Fibroblast of lung (primary cell): ENCODE data around the gene LDLRAD3. TPM values are rescaled to one million over a fixed set of nuclear protein-coding genes. Genes with fewer than 3 reads are reported as not detected.

Experiments used
- DNase-seq, 2 donors: peaks; one replicate each; pipeline versions ENCODE4 v3.0.0 to v3.0.0-alpha.2; 2010; ENCODE audit warnings: low read depth in 2 of 2
- H2AFZ ChIP-seq: 2 replicates; pipeline ENCODE4 v1.5.1; 2012; ENCODE audit warnings: low read length, control low read depth, inconsistent platforms
- H3K27ac ChIP-seq: 2 replicates; pipeline ENCODE4 v1.5.1; 2011; ENCODE audit warnings: low read length, control low read depth; ENCODE audit not compliant: insufficient read depth
- H3K27me3 ChIP-seq: 2 replicates; pipeline ENCODE4 v1.5.1; 2011; ENCODE audit warnings: mild to moderate bottlenecking, low read length; ENCODE audit not compliant: control insufficient read depth, insufficient read depth
- H3K36me3 ChIP-seq: 2 replicates; pipeline ENCODE4 v1.5.1; 2011; ENCODE audit warnings: low read length; ENCODE audit not compliant: control insufficient read depth, insufficient read depth
- H3K4me1 ChIP-seq: 2 replicates; pipeline ENCODE4 v1.5.1; 2011; ENCODE audit warnings: low read length; ENCODE audit not compliant: control insufficient read depth, insufficient read depth; ENCODE audit errors: extremely low read depth
- H3K4me2 ChIP-seq: 2 replicates; pipeline ENCODE4 v1.5.1; 2011; ENCODE audit warnings: low read length, control low read depth; ENCODE audit not compliant: insufficient read depth; ENCODE audit errors: extremely low read depth
- H3K4me3 ChIP-seq, 4 experiments: fragments of 200-600 bp in 1 of 4; sonication (generic) in 1 of 4; replicated peaks in 1 of 4; 2 replicates each; pipeline ENCODE4 v1.5.1; 2011 to 2016; ENCODE audit warnings: low read length in 4 of 4, low read depth in 3 of 4, mild to moderate bottlenecking in 3 of 4, control low read depth in 2 of 4, inconsistent platforms in 1 of 4, mixed read lengths in 1 of 4; ENCODE audit not compliant: insufficient read depth in 1 of 4; ENCODE audit errors: control extremely low read depth in 1 of 4
- H3K79me2 ChIP-seq: 2 replicates; pipeline ENCODE4 v1.5.1; 2012; ENCODE audit warnings: mild to moderate bottlenecking, low read length, inconsistent platforms; ENCODE audit not compliant: control insufficient read depth, insufficient read depth
- H3K9ac ChIP-seq: 2 replicates; pipeline ENCODE4 v1.5.1; 2011; ENCODE audit warnings: mild to moderate bottlenecking, low read length, control low read depth; ENCODE audit not compliant: insufficient read depth
- H3K9me3 ChIP-seq: 2 replicates; pipeline ENCODE4 v1.5.1; 2012; ENCODE audit warnings: low read depth, low read length; ENCODE audit not compliant: control insufficient read depth, insufficient read depth
- H4K20me1 ChIP-seq: 2 replicates; pipeline ENCODE4 v1.5.1; 2011; ENCODE audit warnings: low read length; ENCODE audit not compliant: control insufficient read depth, insufficient read depth; ENCODE audit errors: extremely low read depth
- EZH2 ChIP-seq: IDR thresholded peaks from 2 replicates; pipeline ENCODE4 v1.5.1; 2012; ENCODE audit warnings: low read length, control low read depth, mild to moderate bottlenecking; ENCODE audit errors: missing control alignments
- polyA plus RNA-seq, 2 donors: library from polyadenylated mRNA; depleted of rRNA in 1 of 2; stranded (reverse) in 1 of 2; unstranded in 1 of 2; fragments of >200 nt; gene quantifications; 2 replicates each; pipeline ENCODE4 v1.2.1, GENCODE V29; 2011 to 2012; ENCODE audit warnings: missing spikeins in 1 of 2
- total RNA-seq: library from RNA; depleted of rRNA; stranded (reverse); fragments of >200 nt; gene quantifications from 2 replicates; pipeline ENCODE4 v1.2.1, GENCODE V29; 2014
- TF ChIP-seq, protein P1 (sequence below), 2 donors: IDR thresholded peaks in 1 of 2; conservative IDR thresholded peaks in 1 of 2; 1 replicate in 1 of 2; 2 replicates in 1 of 2; pipeline ENCODE4 v1.5.1; 2011 to 2012; ENCODE audit warnings: low read length in 2 of 2, control low read depth in 1 of 2, inconsistent platforms in 1 of 2, low read depth in 1 of 2, mild to moderate bottlenecking in 1 of 2

The LDLRAD3 gene
- total and polyA plus RNA-seq, 2 donors (not counting 1 experiment from before 2014, with no cell fraction given) = 3.8 to 7.8 TPM

DNA sequence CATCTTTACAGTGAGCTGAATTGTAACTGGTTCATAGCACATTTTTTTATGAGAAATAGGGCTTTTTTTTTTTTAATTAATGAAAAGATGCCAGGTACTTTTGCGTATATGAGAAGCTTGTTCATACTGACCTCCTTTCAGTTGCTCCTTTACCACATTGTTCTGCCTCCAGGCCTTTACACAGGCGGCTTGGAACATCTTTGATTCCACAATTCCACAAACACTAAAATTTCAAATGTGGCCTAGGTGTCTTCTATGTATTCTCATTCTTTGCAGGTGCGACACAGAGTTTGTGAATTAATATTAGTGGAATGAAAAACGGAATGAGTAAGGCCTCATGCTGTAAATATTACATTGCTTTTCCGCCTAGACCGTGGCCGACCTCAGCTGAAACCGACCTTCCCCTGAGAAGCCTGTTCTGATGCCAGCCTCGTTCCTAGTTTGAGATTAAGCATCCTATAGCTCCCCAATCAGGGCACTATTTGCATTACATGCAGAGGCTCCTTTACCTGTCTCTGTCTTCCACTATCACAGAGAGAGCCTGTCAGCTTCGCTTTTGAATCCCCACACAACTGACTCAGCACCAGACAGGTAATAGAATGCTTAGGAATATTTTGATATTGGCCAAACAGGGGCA lies 125.8 kb downstream of the LDLRAD3 start:
- TF ChIP-seq EZH2 = no peak
- TF ChIP-seq, protein P1, sequence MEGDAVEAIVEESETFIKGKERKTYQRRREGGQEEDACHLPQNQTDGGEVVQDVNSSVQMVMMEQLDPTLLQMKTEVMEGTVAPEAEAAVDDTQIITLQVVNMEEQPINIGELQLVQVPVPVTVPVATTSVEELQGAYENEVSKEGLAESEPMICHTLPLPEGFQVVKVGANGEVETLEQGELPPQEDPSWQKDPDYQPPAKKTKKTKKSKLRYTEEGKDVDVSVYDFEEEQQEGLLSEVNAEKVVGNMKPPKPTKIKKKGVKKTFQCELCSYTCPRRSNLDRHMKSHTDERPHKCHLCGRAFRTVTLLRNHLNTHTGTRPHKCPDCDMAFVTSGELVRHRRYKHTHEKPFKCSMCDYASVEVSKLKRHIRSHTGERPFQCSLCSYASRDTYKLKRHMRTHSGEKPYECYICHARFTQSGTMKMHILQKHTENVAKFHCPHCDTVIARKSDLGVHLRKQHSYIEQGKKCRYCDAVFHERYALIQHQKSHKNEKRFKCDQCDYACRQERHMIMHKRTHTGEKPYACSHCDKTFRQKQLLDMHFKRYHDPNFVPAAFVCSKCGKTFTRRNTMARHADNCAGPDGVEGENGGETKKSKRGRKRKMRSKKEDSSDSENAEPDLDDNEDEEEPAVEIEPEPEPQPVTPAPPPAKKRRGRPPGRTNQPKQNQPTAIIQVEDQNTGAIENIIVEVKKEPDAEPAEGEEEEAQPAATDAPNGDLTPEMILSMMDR (conservative IDR thresholded peaks at IDR 0.05 in 1 of 2, IDR thresholded peaks at IDR 0.05 in 1 of 2; ENCODE audit: low read depth in 1 of 2, low read length in 2 of 2) = no peak

DNA sequence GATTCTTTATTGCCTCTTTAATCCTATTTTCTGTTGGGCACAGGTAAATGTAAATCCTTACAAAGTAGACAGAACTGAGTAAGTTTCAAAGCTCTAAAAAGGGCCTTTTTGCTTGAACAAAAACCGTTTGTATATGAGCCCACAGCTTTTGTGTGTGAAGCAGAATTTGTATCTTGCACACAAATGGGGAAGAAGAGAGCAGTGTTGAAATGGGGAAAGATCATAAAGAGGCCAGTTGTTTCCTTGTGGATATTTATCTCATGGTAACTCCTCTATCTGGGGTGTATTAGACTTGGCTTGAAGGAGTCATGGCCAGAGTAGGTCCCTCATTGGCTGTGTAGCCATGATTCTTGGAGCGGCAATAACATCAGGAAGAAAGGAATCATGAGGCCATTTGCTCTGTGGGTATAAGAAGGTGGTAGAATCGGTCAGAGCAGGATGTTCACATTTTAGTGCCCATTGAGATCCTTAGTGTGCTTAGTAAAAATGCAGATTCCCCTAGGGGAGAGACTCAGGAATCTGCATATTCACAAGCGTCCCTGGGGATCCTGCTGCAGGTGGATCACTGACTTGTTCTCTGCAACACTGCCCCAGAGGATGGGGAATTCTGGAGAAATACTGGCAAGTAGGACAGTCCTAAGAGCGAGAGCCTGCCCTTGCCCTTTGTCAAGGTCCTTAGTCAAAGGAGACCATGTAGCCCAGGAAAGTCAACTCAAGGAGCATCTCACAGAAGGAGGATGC lies 126.5 kb downstream of the LDLRAD3 start:
- Histone ChIP-seq H3K9me3 (no peaks in the 10 kb centered on the region), H3K4me1 (peaks cover 21% of the 10 kb centered on the region), H3K27ac (no peak overlapping the region), H3K9ac (no peak overlapping the region), H3K79me2 (no peaks in the 10 kb centered on the region), H2AFZ (no peak overlapping the region), H3K36me3 (no peaks in the 10 kb centered on the region), H3K27me3 (no peaks in the 10 kb centered on the region), H3K4me3 (no peak overlapping the region), H3K4me2 (no peak overlapping the region), H4K20me1 (no peaks in the 10 kb centered on the region)
- TF ChIP-seq, protein P1 (conservative IDR thresholded peaks at IDR 0.05 in 1 of 2, IDR thresholded peaks at IDR 0.05 in 1 of 2; ENCODE audit: low read depth in 1 of 2, low read length in 2 of 2) = no peak
- no peak for TF ChIP-seq EZH2
- no peak for DNase-seq

More for the DNA sequence above, 125.8 kb downstream of the LDLRAD3 start:
- no peak for DNase-seq
- Histone ChIP-seq H3K4me1 (peaks cover 18% of the 10 kb centered on the region), H3K4me2 (no peak overlapping the region), H3K27me3 (no peaks in the 10 kb centered on the region), H4K20me1 (no peaks in the 10 kb centered on the region), H3K27ac (no peak overlapping the region), H3K4me3 (no peak overlapping the region), H2AFZ (no peak overlapping the region), H3K9me3 (no peaks in the 10 kb centered on the region), H3K36me3 (no peaks in the 10 kb centered on the region), H3K79me2 (no peaks in the 10 kb centered on the region), H3K9ac (no peak overlapping the region)

DNA sequence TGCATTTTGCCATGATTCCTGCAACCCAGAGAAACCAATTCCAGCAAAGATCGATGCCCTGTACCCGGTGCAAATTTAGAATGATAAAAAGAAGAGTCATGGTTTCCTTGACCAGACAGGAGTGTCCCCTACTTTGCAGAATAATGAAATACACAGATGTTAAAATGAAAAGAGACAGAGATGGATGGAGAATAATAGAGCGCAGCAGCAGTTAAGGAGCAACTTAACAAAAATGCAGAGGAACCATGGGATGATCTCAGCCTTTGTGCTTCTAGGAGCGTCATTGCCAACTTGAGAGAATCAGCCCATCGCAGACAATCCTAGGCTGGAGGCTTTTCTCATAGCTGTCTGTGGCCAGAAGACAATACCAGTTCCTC lies 127.1 kb downstream of the LDLRAD3 start:
- Histone ChIP-seq H3K4me3 (no peak overlapping the region), H3K27ac (no peak overlapping the region), H3K27me3 (no peaks in the 10 kb centered on the region), H3K36me3 (no peaks in the 10 kb centered on the region), H3K79me2 (no peaks in the 10 kb centered on the region), H3K4me1 (peaks cover 21% of the 10 kb centered on the region), H2AFZ (no peak overlapping the region), H3K4me2 (no peak overlapping the region), H3K9ac (no peak overlapping the region), H3K9me3 (no peaks in the 10 kb centered on the region), H4K20me1 (no peaks in the 10 kb centered on the region)
- no peak for DNase-seq
- TF ChIP-seq, protein P1 (conservative IDR thresholded peaks at IDR 0.05 in 1 of 2, IDR thresholded peaks at IDR 0.05 in 1 of 2; ENCODE audit: low read depth in 1 of 2, low read length in 2 of 2) = no peak
- no peak for TF ChIP-seq EZH2
